Measurements from ENCODE around the gene G6PC1.

GRCh38 chr17:42898147-42898811, 2.3 kb upstream of the G6PC1 start:
- no peak for TF ChIP-seq CTCF (IDR thresholded peaks at IDR 0.05; ENCODE audit: low read depth, low read length)
- no peak for TF ChIP-seq EZH2phosphoT487 (IDR thresholded peaks at IDR 0.05; ENCODE audit: low read depth)

All from OCI-LY3 (cell line).